RWPE1 (cell line): Measurements from ENCODE around the gene TMPRSS12.
A peak's percentile ranks its signal among the peaks of the same experiment; 100 is the strongest.
"Not testable (repeated sequence)": the region's sequence is repeated elsewhere in the genome, so short reads cannot be mapped to it uniquely, and the experiment has no call there.

ENCODE experiments used
- CTCF ChIA-PET: fragments of 350-600 bp; sonication (Branson Sonifier 250); formaldehyde crosslinking; extraction: SDS; loops from one replicate; lab custom pipeline; 2021; lab: Yijun Ruan, JAX
- POLR2A ChIA-PET: fragments of 400-600 bp; formaldehyde crosslinking; extraction: SDS; loops from one replicate; lab custom pipeline; 2020; ENCODE audit warnings: antibody characterized with exemption; ENCODE audit not compliant: low non-redundant PET; lab: Yijun Ruan, JAX
- DNase-seq: peaks from one replicate; pipeline ENCODE4 v3.0.0; 2012; ENCODE audit warnings: low spot score
- H3K27ac ChIP-seq: fragments of 450-650 bp; 2 replicates; pipeline ENCODE4 v1.5.1; 2017
- TF ChIP-seq, protein P1 (sequence below): fragments of 450-650 bp; conservative IDR thresholded peaks from 2 replicates; pipeline ENCODE4 v1.5.1; 2017; ENCODE audit warnings: low read depth, mild to moderate bottlenecking

TMPRSS12 gene

DNA sequence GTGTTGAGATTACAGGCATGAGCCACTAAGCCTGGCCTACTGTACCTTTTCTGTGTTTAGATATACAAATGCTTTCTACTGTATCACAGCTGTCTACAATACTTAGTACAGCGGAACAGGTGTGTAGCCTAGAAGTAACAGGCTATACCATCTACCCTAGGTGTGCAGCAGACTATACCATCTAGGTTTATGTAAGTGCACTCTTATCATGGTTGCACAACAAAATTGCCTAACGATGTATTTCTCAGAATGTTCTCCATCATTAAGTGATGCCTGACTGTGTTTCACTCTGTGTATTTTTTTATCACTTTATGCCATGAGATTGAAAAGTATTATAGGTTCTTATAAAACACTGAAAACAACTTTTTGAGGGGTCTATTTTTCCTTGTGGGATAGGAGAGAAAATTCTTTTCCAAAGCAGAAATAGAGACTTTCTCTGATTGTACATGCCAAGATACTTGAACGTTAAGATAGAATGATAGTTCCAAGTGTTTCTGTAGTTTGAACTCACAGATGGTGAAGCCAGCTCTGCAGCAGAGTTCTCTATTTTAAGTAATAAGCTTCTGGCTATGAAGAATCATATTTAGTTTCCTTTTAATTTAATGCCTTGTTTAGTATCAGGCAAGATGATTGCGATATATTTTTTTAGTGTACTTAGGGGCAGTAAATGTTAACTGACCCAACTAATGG is 17.0 kb downstream of the TMPRSS12 start:
- CTCF ChIA-PET, result interaction anchor here (0.7 kb wide), 1 partner anchor 298 kb away, joined by 3 read pairs; no protein-coding TSS in a partner anchor
- TF ChIP-seq, protein P1, sequence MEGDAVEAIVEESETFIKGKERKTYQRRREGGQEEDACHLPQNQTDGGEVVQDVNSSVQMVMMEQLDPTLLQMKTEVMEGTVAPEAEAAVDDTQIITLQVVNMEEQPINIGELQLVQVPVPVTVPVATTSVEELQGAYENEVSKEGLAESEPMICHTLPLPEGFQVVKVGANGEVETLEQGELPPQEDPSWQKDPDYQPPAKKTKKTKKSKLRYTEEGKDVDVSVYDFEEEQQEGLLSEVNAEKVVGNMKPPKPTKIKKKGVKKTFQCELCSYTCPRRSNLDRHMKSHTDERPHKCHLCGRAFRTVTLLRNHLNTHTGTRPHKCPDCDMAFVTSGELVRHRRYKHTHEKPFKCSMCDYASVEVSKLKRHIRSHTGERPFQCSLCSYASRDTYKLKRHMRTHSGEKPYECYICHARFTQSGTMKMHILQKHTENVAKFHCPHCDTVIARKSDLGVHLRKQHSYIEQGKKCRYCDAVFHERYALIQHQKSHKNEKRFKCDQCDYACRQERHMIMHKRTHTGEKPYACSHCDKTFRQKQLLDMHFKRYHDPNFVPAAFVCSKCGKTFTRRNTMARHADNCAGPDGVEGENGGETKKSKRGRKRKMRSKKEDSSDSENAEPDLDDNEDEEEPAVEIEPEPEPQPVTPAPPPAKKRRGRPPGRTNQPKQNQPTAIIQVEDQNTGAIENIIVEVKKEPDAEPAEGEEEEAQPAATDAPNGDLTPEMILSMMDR, result no peak
- POLR2A ChIA-PET, result no interaction called here
- DNase-seq, result no peak
- H3K27ac ChIP-seq, result no peak overlapping the region

DNA sequence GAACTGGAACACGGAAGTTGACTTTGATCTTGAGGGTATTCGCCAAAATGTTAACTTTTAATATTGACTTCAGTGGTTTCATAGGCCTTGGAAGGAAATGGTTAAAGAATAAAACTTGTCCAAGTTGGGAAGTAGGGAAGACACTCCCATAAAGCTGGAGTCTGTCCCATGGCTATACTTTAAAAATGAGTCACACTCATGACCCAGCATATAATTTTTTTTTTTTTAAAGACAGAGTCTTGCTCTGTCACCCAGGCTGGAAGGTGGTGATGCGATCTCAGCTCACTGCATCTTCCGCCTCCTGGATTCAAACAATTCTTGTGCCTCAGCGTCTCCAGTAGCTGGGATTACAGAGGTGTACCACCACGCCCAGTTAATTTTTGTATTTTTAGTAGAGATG is 19.6 kb downstream of the TMPRSS12 start:
- POLR2A ChIA-PET, result no interaction called here
- peak; percentile 60 for DNase-seq
- TF ChIP-seq, protein P1, result no peak
- CTCF ChIA-PET, result interaction anchor here (0.7 to 1.4 kb wide), 2 partner anchors 125 to 790 kb away, joined by 3 to 4 read pairs; no protein-coding TSS in a partner anchor
- H3K27ac ChIP-seq, result peak overlapping the region; percentile 52

DNA sequence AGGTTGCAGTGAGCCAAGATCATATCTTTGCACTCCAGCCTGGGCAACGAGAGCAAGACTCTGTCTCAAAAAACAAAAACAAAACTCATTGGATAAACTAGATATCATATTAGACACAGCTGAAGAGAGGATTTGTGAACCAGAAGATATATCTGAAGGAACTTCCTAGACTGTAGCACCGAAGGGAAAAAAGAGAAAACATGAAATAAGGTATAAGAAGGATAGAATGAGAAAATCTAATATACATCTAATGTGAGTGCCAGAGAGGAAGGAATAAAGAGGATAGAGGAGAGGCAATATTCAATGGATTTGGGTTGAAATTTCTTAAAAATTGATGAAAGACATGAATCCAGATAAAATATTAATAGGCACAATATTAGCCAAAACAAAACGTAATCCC is 22.5 kb downstream of the TMPRSS12 start:
- ChIA-PET CTCF (interaction anchor here (0.6 kb wide), 1 partner anchor 546 kb away, joined by 3 read pairs; no protein-coding TSS in a partner anchor), POLR2A (no interaction called here)
- no peak for DNase-seq
- no peak overlapping the region for H3K27ac ChIP-seq
- TF ChIP-seq, protein P1, result no peak

DNA sequence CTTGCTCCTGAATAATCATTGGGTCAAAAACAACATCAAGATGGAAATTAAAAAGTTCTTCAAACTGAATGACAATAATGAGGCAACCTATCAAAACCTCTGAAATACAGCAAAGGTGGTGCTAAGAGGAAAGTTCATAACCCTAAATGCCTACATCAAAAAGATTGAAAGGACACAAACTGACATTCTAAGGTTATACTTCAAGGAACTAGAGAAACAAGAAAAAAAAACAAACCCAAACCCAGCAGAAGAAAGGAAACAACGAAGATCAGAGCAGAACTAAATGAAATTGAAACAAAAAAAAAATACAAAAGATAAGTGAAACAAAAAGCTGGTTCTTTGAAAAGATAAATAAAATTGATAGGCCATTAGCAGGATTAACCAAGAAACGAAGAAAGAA is 26.2 kb downstream of the TMPRSS12 start:
- CTCF ChIA-PET, H3K27ac ChIP-seq, DNase-seq, POLR2A ChIA-PET: not testable (repeated sequence)

DNA sequence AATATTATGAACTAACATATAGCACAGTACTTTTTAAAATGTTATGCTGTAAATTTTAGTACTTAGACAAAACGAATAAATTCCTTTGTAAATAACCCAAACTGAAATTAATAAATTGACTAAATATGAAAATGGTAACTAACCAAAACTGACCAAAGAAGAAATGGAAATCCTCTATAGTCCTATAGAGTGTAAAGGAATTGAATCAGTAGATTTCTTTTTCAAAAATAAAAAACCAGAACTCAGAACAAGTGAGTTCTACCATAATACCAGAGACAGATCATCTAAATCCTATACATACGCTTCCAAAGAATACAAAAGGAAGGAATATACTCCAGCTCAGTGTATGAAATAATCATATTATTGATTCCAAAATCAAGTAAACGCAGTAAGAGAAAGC is 39.8 kb downstream of the TMPRSS12 start:
- TF ChIP-seq, protein P1, result no peak
- H3K27ac ChIP-seq, result no peak overlapping the region
- POLR2A ChIA-PET, result no interaction called here
- CTCF ChIA-PET, result no interaction called here
- DNase-seq, result no peak

DNA sequence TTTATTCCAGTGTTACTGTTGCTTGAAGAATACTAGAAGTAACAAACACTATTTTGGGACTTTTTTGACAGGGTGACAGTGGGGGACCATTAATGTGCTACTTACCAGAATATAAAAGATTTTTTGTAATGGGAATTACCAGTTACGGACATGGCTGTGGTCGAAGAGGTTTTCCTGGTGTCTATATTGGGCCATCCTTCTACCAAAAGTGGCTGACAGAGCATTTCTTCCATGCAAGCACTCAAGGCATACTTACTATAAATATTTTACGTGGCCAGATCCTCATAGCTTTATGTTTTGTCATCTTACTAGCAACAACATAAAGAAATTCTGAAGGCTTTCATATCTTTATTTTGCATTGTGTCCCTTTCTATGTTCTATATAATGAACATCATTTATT is 44.5 kb downstream of the TMPRSS12 start:
- CTCF ChIA-PET, result interaction anchor here (0.5 kb wide), 1 partner anchor 96 kb away, joined by 8 read pairs; no protein-coding TSS in a partner anchor

More for the DNA sequence above, 44.5 kb downstream of the TMPRSS12 start:
- DNase-seq, result no peak
- POLR2A ChIA-PET, result no interaction called here
- TF ChIP-seq, protein P1, result no peak
- no peak overlapping the region for H3K27ac ChIP-seq
